Hepatocyte (in vitro differentiated cells): ENCODE data around the gene FAM120A. TPM values are rescaled to one million over a fixed set of nuclear protein-coding genes. Genes with fewer than 3 reads are reported as not detected.

Experiments
- DNase-seq: peaks from one replicate; pipeline ENCODE4 v3.0.0-alpha.2; 2016; ENCODE audit warnings: low spot score
- H2AFZ ChIP-seq: fragments of 200-600 bp; sonication (generic); 2 replicates; pipeline ENCODE4 v1.6.0; 2016; ENCODE audit warnings: antibody characterized with exemption, mild to moderate bottlenecking
- H3K27ac ChIP-seq: fragments of 200-600 bp; sonication (generic); 2 replicates; pipeline ENCODE4 v1.5.1; 2016; ENCODE audit warnings: mild to moderate bottlenecking
- H3K27me3 ChIP-seq: fragments of 200-600 bp; sonication (generic); 2 replicates; pipeline ENCODE4 v1.6.1; 2016
- H3K36me3 ChIP-seq: fragments of 200-600 bp; sonication (generic); replicated peaks from 2 replicates; pipeline ENCODE4 v1.5.1; 2016; ENCODE audit warnings: low read depth; ENCODE audit not compliant: insufficient read depth
- H3K4me1 ChIP-seq: fragments of 200-600 bp; sonication (generic); 2 replicates; pipeline ENCODE4 v1.5.1; 2016; ENCODE audit warnings: mild to moderate bottlenecking, moderate library complexity; ENCODE audit not compliant: insufficient read depth
- H3K4me2 ChIP-seq: fragments of 200-600 bp; sonication (generic); 2 replicates; pipeline ENCODE4 v1.6.0; 2016
- H3K4me3 ChIP-seq: fragments of 200-600 bp; sonication (generic); 2 replicates; pipeline ENCODE4 v1.5.1; 2016; ENCODE audit warnings: mild to moderate bottlenecking
- H3K79me2 ChIP-seq: fragments of 200-600 bp; sonication (generic); 2 replicates; pipeline ENCODE4 v1.6.0; 2017; ENCODE audit warnings: mild to moderate bottlenecking
- H3K9me2 ChIP-seq: fragments of 200-600 bp; sonication (generic); replicated peaks from 2 replicates; pipeline ENCODE4 v1.6.0; 2017; ENCODE audit warnings: mild to moderate bottlenecking; ENCODE audit not compliant: insufficient read depth
- H3K9me3 ChIP-seq: fragments of 200-600 bp; sonication (generic); 2 replicates; pipeline ENCODE4 v1.5.1; 2016; ENCODE audit warnings: low read depth, mild to moderate bottlenecking
- H4K20me1 ChIP-seq: fragments of 200-600 bp; sonication (generic); 2 replicates; pipeline ENCODE4 v1.6.0; 2016; ENCODE audit warnings: mild to moderate bottlenecking; ENCODE audit not compliant: insufficient read depth, poor library complexity, severe bottlenecking
- EZH2 ChIP-seq: fragments of 200-600 bp; sonication (generic); IDR thresholded peaks from 2 replicates; pipeline ENCODE4 v1.6.1; 2016; ENCODE audit warnings: antibody characterized with exemption, mild to moderate bottlenecking, borderline replicate concordance
- EZH2phosphoT487 ChIP-seq: fragments of 200-600 bp; sonication (generic); IDR thresholded peaks from one replicate; pipeline ENCODE4 v1.6.1; 2018; ENCODE audit warnings: antibody characterized with exemption, mild to moderate bottlenecking, low read depth, moderate library complexity; ENCODE audit not compliant: unreplicated experiment, severe bottlenecking
- WGBS: methylation state at CpG from one replicate; pipeline ENCODE4 v1.1.6; 2016; ENCODE audit warnings: low lambda C conversion rate; ENCODE audit errors: missing lambda C conversion rate; 5-methylcytosine and 5-hydroxymethylcytosine counted together
- polyA plus RNA-seq: library from polyadenylated mRNA; unstranded; fragments of >200 nt; fragmentation: Nextera tagmentation; extraction: Ambion mirVana; gene quantifications from 2 replicates; pipeline ENCODE4 v1.2.1, GENCODE V29; 2016
- total RNA-seq: library from RNA; depleted of rRNA; stranded (reverse); fragments of >200 nt; gene quantifications from 2 replicates; pipeline ENCODE4 v1.2.3, GENCODE V29; 2014
- TF ChIP-seq, protein P1 (sequence below): fragments of 200-600 bp; sonication (generic); IDR thresholded peaks from 2 replicates; pipeline ENCODE4 v1.5.1; 2016; ENCODE audit warnings: antibody characterized with exemption, mild to moderate bottlenecking; ENCODE audit not compliant: poor library complexity

FAM120A gene
- total and polyA plus RNA-seq, 2 experiments from 2014 or later, result 16.0 to 49.3 TPM

DNA sequence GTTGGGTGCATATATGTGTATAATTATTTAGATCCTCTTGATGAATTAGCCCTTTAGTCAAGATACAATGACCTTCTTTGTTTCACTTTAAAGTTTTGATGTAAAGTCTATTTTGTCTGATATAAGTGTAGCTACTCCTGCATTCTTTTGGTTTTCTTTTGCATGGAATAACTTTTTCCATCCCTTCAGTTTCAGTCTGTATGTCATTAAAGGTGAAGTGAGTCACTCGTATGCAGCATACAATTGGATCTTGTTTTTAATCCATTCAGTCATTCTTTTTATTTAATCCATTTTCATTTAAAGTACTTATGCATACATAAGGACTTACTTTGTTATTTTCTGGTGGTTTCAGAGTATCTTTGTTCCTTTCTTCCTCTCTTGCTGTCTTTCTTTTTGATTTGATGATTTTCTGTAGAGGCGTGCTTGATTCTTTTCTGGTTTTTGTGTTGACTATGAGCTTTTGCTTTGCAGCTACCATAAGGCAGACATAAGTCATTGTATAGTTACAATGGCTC is 36.3 kb upstream of the FAM120A start:
- TF ChIP-seq, protein P1, sequence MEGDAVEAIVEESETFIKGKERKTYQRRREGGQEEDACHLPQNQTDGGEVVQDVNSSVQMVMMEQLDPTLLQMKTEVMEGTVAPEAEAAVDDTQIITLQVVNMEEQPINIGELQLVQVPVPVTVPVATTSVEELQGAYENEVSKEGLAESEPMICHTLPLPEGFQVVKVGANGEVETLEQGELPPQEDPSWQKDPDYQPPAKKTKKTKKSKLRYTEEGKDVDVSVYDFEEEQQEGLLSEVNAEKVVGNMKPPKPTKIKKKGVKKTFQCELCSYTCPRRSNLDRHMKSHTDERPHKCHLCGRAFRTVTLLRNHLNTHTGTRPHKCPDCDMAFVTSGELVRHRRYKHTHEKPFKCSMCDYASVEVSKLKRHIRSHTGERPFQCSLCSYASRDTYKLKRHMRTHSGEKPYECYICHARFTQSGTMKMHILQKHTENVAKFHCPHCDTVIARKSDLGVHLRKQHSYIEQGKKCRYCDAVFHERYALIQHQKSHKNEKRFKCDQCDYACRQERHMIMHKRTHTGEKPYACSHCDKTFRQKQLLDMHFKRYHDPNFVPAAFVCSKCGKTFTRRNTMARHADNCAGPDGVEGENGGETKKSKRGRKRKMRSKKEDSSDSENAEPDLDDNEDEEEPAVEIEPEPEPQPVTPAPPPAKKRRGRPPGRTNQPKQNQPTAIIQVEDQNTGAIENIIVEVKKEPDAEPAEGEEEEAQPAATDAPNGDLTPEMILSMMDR, result no peak
- TF ChIP-seq EZH2, result no peak
- Histone ChIP-seq H3K36me3 (no peaks in the 10 kb centered on the region), H3K27ac (no peak overlapping the region), H3K4me1 (no peaks in the 10 kb centered on the region), H2AFZ (no peak overlapping the region), H3K9me3 (peaks cover 5% of the 10 kb centered on the region), H3K27me3 (no peaks in the 10 kb centered on the region), H3K4me3 (no peak overlapping the region), H4K20me1 (no peaks in the 10 kb centered on the region), H3K9me2 (no peaks in the 10 kb centered on the region), H3K79me2 (no peaks in the 10 kb centered on the region), H3K4me2 (no peak overlapping the region)
- 89% methylated on average over 2 of the region's 2 CpGs for WGBS
- no peak for DNase-seq

DNA sequence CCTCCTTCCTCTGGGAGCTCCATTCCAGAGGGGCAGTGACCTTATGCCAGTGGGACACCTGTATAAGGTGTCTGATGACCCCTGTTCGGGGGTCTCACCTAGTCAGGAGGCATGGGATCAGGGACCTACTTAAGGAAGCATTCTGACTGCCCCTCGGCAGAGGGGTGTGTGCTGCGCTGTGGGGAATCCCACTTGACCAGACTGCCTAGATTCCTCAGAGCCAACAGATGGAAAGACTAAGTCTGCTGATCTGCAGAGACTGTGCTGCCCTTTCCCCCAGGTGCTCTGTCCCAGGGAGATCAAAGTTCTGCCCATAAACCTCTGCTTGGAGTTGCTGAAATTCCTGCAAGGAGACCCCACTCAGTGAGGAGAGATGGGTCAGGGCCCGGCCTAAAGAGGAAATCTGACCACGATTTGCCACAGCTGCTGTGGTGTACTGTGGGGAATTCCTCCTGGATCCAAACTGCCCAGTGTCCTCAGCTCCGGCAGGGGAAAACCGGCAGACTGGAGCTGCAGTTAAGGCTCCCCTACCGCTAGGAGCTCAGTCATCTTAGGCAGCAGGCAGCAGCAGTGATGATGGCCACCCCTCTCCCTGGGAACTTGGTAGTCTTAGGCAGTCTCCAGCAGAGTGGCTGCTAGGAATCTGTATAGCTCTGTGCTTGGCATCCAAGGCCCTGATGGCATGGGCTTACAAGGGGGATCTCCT is 34.8 kb upstream of the FAM120A start:
- H3K36me3 ChIP-seq, result no peaks in the 10 kb centered on the region
- no peak overlapping the region for H3K27ac ChIP-seq
- H3K27me3 ChIP-seq, result no peaks in the 10 kb centered on the region
- WGBS, result 76% methylated on average over 8 of the region's 8 CpGs
- H3K9me2 ChIP-seq, result no peaks in the 10 kb centered on the region
- H4K20me1 ChIP-seq, result no peaks in the 10 kb centered on the region
- H3K9me3 ChIP-seq, result peaks cover 5% of the 10 kb centered on the region
- TF ChIP-seq EZH2phosphoT487, result no peak
- no peak for TF ChIP-seq EZH2
- TF ChIP-seq, protein P1, result no peak
- no peaks in the 10 kb centered on the region for H3K4me1 ChIP-seq
- H3K79me2 ChIP-seq, result no peaks in the 10 kb centered on the region
- DNase-seq, result no peak
- no peak overlapping the region for H2AFZ ChIP-seq
- H3K4me2 ChIP-seq, result no peak overlapping the region
- H3K4me3 ChIP-seq, result no peak overlapping the region

DNA sequence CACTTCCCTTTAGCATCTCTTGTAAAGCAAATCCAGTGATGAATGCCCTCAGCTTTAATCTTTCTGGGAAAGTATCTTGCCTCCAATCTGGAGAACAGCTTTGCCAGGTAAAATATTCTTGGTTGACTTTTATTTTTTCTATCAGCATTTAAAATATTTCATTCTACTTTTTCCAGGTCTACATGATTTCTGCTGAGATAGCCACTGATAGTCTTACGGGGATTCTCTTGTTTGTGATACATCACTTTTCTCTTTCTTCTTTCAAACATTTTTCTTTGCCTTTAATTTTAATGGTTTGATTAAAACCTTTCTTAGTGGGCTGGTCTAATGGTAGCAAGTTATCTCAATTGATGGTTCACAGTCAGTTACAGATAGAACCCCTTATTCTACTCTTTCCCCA is 33.9 kb upstream of the FAM120A start:
- Histone ChIP-seq H3K27ac (no peak overlapping the region), H2AFZ (no peak overlapping the region), H4K20me1 (no peaks in the 10 kb centered on the region), H3K4me1 (no peaks in the 10 kb centered on the region), H3K36me3 (no peaks in the 10 kb centered on the region), H3K9me2 (no peaks in the 10 kb centered on the region), H3K4me3 (no peak overlapping the region), H3K9me3 (peaks cover 5% of the 10 kb centered on the region), H3K4me2 (no peak overlapping the region), H3K27me3 (no peaks in the 10 kb centered on the region), H3K79me2 (no peaks in the 10 kb centered on the region)
- TF ChIP-seq, protein P1, result no peak
- TF ChIP-seq EZH2phosphoT487 (no peak), EZH2 (no peak)
- 86% methylated on average over 1 of the region's 1 CpG for WGBS
- no peak for DNase-seq
